NCI-H82 treated with DMSO at 0.1 percent for 48 hours (cell line): ENCODE data around the gene CHD9.
"Not testable (repeated sequence)": the region's sequence is repeated elsewhere in the genome, so short reads cannot be mapped to it uniquely, and the experiment has no call there.

ENCODE experiments used
- DNase-seq: peaks from one replicate; lab custom pipeline; 2025; ENCODE audit not compliant: unreplicated experiment; lab: John Stamatoyannopoulos, UW

Gene CHD9, protein sequence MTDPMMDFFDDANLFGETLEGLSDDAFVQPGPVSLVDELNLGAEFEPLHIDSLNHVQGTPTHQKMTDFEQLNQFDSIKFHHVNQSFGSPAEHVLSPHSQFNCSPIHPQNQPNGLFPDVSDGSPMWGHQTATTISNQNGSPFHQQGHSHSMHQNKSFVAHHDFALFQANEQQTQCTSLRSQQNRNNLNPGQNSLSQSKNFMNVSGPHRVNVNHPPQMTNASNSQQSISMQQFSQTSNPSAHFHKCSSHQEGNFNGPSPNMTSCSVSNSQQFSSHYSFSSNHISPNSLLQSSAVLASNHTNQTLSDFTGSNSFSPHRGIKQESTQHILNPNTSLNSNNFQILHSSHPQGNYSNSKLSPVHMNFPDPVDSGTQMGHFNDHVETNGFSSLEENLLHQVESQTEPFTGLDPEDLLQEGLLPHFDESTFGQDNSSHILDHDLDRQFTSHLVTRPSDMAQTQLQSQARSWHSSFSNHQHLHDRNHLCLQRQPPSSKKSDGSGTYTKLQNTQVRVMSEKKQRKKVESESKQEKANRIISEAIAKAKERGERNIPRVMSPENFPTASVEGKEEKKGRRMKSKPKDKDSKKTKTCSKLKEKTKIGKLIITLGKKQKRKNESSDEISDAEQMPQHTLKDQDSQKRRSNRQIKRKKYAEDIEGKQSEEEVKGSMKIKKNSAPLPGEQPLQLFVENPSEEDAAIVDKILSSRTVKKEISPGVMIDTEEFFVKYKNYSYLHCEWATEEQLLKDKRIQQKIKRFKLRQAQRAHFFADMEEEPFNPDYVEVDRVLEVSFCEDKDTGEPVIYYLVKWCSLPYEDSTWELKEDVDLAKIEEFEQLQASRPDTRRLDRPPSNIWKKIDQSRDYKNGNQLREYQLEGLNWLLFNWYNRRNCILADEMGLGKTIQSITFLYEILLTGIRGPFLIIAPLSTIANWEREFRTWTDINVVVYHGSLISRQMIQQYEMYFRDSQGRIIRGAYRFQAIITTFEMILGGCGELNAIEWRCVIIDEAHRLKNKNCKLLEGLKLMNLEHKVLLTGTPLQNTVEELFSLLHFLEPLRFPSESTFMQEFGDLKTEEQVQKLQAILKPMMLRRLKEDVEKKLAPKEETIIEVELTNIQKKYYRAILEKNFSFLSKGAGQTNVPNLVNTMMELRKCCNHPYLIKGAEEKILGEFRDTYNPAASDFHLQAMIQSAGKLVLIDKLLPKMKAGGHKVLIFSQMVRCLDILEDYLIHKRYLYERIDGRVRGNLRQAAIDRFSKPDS (N-terminal part only)

DNA sequence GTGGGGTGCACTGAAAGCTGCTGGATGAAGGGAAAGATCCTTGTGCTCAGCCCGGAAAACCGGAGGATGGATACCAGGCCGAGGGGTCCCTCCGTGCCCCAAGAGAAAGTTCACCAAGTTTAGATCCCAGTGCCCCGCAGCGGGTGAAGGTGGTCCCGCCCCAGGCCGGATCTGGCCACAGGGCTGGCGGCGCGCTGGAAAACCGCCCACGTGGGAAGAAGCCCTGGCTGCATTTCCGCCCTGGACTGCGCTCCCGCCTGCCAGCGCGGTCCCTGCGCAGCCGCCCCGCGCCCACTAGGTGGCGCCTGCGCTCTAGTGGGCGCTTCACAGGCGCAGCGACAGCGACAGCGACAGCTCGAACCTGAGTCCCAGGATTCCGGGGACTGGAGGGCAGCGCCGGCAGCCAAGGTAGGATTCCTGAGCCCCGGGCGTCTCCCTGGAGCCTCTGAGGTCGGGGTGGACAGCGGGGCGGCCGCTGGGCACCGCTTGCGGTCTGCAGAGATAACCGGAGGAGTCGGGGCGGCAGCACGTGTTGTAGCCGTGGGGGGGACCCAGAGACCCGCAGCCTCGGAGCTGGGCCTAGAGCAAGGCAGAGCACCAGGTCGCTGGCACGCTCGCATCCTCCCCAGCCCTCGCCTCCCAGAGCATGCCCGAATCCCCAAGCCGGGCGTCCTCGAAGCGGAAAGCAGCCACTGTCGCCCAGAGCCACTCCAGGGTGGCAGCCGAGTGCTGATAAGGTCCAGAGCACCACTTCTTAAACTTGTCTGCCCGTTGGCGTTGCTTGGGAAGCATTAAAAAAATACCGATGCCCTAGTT is at the start of gene CHD9:
Gene CHD9 (plus strand): TSS at position 322 of the 816 bp plus-strand sequence. CDS start 101,099 bp downstream, outside the sequence.
- DNase-seq = peak; percentile 75

DNA sequence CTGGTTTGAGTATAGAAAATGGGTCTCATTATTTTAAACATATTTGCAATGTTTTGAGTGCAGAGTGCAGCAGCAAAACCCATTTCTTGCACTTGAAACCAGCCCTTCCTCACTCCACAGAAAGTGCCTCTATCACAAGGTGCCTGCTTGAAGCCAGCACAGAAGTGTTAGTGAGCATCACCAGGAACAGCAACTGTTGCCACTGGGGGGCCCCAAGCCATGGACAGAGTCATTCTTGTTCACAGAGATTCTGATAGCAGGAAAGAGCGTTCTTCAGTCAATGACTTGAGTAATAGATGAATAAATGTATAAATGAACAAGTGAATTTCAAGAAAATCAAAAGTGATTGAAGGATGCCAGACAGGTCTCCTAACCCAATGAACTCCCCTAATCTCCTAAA is 47.7 kb upstream of the CHD9 start:
- no peak for DNase-seq

DNA sequence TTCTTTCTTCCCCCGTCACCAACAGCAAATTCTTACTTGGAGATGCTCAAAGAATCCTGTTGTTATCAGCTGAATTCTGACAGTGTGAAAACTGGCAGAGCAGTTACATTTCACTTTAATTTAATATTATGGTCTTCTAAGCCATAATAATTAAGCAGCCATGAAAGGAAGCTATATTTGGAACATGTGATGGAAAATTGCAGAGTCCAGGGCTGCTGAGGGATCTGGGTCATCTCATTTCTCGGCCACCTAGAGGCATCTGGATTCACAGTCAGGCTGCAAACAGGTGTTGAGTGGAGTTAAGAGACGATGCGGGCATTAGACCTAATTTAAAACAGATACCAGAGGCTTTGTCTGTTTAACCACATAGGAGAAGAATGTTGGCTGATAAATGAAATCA is 40.5 kb upstream of the CHD9 start:
- no peak for DNase-seq

DNA sequence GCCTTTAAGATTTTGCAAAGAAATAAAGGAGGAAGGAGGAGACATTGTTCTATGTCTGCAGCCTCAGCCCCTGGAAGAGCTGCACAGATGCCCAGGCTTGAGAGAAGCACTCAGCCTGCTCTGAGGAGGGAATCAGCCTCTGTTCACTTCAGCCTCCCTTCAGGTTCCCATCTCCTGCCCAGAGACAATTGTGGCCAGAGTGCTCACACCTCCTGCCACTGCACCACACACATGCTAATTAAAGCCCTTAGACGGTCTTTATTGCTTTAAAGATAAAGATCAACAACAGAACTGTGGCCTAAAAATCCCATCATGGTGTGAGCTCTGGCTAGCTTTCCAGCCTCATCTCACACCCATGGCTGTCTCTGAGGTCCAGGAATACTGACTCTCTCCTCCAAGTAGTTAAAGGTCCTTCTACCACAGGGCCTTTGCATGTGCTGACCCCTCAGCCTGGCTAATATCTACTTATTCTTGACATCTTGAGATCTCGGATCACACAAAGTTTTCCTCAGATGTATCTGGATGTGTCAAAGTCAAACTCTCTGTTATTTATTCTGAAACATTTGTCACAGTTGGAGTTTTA is 35.9 kb upstream of the CHD9 start:
- DNase-seq = no peak

DNA sequence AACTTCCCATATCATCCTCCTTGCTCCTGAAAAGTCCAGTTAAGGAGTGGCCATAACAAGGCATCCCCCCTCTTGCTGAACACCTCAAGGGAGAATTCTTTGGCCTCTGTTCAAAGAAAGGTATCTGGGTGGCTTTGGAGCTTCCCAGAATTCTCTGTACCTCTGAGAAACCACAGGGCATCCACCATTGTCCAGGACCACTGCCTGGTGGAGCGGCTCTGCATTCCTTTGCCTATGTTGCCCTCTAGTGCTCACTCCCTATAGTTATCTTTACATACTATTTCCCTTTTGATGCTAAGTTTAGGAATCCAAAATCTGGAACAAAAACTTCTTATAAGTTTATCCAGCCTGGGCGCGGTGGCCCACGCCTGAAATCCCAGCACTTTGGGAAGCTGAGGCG is 32.4 kb upstream of the CHD9 start:
- DNase-seq = peak; percentile 52

DNA sequence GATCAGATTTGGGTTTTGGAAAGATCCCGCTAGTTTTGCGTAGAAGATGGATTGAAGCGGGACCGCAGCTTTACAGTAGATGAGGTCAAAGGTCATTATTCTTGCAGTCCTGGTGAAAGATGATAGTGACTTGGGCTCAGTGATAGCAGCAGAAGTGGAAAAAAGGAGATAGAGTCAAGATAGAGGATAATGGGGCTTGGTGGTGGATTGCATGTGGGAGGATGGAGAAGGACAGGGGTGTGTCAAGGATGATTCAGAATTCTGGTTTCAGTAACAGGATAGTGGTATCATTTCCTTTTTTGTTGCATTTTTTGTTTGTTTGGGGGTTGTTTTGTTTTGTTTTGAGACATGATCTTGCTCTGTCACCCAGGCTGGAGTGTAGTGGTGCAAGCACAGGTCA is 30.7 kb upstream of the CHD9 start:
- DNase-seq = no peak

DNA sequence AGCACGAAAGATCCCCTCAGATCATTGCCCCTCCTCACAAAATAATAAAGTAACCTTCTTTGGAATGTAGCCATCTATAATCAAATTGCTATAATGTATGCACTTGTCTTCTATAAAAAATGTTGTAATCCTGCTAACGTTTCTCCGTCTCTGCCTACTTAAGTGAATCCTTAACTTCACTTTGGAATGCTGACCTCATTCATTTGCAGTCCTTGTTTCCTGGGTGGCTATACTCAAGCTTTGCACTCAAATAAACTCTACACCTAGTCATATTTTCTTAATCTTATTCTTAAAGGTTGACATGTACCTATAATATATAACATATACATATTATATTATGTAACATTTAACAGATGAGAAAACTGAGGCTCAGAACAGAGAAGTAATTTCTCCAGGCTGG is 24.8 kb upstream of the CHD9 start:
- DNase-seq = no peak

DNA sequence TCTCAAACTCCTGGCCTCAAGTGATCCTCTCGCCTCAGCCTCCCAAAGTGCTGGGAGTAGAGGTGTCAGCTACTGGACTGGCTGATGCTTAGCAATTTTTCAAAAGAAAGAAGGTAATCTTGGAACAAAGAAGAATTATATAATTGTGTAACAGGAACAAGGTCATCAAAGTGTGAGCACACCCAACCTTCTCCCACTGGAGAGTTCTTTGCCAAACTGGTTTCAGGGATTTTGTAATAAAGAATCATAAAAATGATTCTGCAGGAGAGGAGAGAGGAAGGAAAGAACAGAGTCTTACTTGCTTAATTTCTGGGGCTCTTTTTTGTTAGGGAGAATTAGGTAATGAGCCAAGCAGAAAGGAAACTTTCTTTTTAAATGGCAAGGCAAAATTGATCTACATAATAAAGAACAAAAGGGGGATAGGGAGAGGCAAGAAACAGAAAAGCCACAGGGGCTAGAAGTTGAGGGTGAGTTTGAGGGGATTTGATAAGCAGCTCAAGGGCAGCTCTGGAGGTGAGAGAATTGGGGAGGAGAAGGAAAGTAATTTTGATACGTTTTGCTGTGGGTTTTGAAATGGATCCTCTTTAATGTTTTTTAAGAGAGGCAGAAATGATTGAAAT is 23.4 kb upstream of the CHD9 start:
- no peak for DNase-seq

DNA sequence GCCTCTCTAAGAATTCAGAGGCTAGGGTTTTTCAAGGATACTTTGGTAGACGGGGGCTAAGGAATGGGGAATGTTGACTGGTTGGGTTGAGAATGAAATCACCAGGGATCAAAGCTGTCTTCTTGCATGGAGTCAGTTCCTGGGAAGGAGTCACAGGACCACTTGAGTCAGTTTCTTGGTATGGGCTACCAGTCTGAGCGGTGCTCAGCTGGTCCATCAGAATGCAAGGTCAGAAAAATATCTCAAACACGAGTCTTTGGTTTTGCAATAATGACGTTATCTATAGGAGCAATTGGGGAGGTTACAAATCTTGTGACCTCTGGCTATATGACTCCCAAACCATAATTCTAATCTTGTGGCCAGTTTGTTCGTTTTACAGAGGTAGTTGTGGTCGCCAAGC is 20.5 kb upstream of the CHD9 start:
- no peak for DNase-seq

DNA sequence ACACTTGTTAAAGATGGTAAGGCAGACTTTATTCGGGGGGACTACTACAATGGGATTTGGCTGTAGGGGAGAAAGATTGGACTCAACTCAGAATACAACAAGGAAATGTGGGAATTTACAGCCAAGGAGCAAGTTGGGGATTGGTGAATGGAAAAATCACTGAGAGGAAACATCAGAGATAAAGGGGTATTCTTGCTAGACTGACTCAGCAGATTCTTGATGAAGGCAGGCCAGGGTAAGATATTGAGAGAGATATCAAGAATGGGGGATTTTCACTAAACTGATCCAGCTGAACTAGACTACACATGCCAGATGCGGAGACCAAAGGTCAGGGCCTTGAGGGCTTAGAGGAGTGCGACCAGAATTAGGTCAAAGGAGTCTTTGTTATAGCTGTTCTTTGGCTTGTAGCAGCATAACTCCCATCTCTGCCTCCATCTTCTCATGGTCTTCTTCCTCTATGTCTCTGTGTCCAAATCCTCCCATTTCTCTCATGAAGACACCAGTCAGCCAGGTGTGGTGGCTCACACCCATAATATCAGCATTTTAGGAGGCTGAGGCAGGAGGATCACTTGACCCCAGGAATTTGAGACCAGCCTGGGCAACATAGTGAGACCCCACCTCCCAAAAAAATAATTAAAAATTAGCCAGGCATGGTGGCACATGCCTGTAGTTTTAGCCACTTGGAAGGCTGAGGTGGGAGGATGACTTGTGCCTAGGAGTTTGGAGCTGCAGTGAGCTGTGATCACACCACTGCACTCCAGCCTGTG is 19.4 kb upstream of the CHD9 start:
- DNase-seq = no peak

DNA sequence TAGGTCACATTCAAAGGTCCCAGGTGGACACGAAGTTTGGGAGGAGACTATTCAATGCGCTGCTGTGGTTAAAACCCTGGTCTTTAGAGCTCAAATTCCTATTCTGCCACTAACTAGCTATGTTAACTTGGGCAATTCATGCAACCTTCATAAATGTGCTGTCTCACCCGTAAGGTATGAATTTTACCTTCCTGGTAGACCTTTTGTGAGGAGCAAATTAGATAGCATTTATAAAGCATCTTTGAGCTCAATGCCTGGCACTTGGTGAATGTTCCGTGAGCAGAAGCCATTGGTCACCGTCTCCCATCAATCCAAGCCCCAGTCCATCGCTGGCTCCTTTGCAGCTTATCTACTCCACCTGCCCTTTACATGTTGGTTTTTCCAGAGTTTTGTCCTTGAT is 18.7 kb upstream of the CHD9 start:
- no peak for DNase-seq

DNA sequence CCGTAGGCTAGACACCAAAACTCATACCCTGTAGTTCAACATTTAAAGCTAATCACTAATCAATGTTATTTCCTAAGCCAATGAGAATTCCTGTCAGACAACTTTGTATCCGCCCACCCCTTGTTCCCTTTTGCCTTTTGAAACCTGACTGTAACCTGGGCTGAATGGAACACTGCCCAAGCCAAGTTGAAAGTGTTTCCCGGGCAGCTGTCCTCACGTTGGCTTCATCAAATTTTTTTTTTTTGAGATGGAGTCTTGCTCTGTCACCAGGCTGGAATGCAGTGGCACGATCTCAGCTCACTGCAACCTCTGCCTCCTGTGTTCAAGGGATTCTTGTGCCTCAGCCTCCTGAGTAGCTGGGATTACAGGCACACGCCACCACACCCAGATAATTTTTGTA is 18.1 kb upstream of the CHD9 start:
- DNase-seq = not testable (repeated sequence)

DNA sequence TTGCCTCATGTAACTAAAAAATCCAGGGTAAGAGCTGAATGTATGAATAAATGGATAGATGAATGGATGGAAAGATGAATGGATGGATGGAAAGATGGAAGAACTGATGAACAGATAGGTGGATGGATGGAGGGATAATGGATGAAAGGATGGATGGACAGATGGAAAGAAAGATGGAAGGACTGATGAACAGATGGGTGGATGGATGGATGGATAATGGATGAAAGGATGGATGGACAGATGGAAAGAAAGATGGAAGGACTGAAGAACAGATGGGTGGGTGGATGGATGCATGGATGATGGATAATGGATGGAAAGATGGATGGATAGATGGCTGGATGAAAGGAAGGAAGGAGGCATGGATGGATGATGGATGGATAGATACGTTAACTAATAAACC is 14.0 kb upstream of the CHD9 start:
- no peak for DNase-seq

DNA sequence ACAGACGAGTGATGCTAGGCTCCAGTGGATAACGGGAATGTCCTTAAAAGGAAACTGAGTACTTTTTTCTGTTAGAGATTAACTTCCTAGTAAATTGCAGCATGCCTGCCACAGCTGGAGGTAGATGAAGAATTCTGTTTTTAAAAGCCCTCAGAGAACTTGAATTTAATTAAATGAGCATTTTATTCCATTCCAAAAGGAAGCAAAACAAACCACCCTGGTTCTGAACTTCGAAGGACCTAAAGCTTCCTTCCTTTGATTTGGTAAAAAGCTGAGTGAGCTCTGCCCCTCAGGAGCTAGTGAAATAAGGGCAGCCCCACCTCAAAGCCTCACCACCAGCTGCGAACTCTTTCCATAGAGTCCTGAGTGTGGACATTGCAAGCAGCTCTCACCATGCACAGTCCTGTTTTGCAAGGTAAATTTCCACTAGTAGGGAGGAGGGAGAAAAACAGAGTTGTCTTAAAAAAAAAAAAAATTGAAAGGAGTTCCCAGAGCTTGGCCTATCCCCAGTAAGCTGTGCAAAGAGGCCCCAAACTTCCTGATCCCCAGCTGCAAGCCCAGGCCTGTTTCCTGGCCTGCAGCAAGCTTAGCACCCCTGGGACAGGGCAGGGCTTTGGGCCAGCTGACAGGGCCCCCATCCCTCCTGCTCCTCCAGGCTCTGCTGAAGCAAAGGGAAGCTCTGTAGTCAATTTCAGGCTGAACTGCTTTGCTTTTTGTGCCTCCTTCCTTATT is 13.3 kb upstream of the CHD9 start:
- no peak for DNase-seq

DNA sequence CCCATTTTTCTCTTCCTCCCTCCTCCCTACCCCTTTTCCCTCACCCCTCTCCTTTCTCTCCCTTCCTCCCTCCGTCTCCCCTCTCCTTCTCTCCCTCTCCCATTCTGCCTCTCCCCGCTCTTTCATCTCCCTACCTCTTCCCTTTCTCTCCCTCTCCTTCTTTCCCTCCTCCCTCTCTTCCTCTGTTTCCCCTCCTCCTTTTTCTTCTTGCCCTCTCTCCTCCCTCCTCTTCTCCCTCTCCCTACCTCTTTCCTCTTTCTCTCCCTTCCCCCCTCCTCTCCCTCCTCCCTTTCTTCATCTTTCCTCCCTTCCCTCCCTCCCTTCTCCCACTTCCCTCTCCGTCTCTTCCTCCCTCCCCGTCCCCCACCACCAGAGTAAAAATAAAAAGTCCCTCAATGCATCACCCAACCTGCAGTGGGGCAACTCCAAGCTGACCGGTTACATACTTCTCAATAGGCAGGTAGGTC is 12.5 kb upstream of the CHD9 start:
- no peak for DNase-seq

DNA sequence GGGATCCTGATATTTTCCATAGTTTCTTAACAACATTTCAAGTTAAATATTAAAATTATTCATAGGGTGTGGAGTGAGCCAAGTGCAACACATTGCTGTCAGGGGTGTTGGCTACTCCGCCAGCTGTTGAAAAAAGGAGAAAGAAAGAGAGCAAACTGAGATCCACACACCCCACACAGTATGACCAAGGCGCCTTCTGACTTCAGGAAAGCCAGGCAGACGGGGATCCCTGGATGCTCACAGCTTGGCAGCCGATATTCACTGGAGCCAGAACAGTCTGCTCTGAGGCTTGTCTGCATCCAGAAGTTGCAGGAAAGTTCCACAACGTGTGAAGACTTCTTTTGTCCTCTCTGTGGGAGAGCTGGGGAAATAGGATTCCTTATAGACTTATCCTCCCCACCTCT is 11.4 kb upstream of the CHD9 start:
- no peak for DNase-seq

DNA sequence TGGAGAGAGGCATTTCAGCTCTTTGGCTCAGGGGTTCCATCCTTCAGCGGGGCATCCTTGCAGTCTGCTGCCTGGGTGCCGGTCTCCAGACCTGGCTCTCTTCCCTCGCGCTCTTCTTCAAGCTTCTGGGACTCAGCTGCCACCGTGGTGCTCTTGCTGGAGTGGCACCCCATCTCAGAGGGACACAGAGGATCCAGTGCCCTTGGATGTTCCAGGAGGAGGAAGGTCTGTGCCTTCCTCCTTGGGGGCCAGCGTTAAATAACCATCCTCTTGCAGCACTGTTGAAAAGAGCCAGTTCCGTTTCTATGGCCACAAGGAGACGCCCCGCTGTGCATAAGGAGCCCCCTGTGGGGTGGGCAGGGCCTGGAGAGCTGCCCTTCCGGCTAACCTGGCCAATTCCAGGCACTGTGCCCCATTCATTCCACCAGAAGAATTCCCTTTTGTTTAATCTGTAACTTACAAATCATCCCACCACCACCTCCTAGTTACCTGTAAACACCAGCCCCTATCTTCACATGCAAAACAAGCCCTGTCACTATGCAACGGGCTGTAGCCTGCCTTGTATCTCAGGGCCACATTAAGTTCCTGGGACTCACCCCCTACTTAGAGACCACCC is 10.7 kb upstream of the CHD9 start:
- DNase-seq = no peak
